Measurements from ENCODE around the gene ZSCAN5A.

ZSCAN5A gene

DNA sequence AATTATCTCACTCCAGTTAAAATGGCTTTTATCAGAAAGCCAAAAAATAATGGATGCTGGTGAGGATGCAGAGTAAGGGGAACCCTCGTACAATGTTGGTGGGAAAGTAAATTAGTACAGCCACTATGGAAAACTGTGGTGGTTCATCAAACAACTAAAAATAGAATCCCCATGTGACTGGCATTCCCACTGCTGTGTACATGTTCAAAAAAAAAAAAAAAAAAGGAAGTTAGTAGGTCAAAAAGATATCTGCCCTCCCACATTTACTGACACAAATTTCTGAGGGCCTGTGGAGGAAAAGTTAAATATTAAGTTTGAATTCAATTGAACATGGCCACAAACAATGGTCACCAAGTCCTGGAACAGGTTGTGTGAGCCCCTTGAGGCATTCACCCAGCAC lies 9.8 kb upstream of the ZSCAN5A start:
- in situ Hi-C loops (cut with HindIII; ENCODE audit: low sequenced_read_pairs) = no loop called here
- no peak overlapping the region for H3K4me3 ChIP-seq (ENCODE audit: low read depth, low read length)
- TF ChIP-seq, protein P1, sequence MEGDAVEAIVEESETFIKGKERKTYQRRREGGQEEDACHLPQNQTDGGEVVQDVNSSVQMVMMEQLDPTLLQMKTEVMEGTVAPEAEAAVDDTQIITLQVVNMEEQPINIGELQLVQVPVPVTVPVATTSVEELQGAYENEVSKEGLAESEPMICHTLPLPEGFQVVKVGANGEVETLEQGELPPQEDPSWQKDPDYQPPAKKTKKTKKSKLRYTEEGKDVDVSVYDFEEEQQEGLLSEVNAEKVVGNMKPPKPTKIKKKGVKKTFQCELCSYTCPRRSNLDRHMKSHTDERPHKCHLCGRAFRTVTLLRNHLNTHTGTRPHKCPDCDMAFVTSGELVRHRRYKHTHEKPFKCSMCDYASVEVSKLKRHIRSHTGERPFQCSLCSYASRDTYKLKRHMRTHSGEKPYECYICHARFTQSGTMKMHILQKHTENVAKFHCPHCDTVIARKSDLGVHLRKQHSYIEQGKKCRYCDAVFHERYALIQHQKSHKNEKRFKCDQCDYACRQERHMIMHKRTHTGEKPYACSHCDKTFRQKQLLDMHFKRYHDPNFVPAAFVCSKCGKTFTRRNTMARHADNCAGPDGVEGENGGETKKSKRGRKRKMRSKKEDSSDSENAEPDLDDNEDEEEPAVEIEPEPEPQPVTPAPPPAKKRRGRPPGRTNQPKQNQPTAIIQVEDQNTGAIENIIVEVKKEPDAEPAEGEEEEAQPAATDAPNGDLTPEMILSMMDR (IDR thresholded peaks at IDR 0.05; ENCODE audit: low read depth, low read length, missing control alignments) = no peak
- DNase-seq (ENCODE audit: low read depth) = no peak

DNA sequence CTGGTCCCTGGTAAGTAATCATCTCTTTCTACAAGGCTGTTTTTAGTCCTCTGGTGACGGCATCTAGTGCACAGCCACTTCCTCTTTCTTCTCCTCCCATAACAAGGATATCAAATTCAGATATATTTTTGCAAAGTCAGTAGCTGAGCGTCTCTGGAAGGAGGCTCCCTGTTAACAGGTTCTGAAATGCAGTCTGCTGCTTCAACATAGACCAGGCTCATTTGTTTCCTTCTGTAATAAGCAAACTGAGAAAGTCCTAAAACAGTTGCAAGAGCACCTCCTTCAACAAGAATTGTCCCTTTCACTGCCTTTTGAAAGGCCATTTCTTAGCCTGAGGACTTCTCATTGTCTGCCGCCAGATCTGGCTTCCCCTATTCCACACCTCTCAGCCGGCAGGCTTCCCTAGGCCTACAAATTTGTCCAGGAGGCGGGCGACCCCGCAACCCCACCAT lies 7.4 kb upstream of the ZSCAN5A start:
- DNase-seq (ENCODE audit: low read depth) = no peak
- H3K4me3 ChIP-seq (ENCODE audit: low read depth, low read length) = no peak overlapping the region
- in situ Hi-C loops (cut with HindIII; ENCODE audit: low sequenced_read_pairs) = no loop called here
- TF ChIP-seq, protein P1 (IDR thresholded peaks at IDR 0.05; ENCODE audit: low read depth, low read length, missing control alignments) = no peak

DNA sequence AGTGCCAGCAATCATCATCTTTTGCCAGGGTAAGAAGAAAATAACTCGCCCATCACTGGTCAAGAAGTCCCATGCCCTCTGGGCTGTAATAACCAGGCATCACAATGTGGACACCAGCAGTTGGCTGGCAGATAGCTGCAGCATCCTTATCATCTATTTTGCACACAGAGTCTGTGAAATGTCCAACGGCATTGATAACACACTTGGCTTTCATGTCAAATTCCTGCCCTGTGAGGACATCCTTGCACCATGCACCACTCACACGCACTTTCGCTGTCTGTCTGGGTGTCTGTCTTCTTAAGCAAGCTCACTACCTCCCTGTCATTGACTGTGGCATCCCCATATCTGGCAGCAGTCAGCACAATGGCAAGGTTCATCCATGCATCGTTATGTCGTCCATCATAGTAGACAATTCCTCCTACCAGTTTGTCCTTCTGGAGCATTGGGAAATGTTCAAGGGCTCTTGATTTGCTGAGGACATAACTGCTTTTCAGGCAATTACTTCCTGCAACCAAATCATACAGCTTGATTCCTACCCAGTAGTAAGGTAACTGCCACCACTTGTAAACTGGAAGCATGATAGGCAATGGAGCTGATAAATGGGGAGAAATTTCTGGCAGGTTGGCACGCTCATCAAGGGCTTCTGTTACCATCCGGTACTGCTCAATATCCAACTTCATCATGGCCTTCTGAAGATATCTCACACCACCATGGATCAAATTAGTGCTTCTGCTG lies 6.8 kb upstream of the ZSCAN5A start:
- DNase-seq (ENCODE audit: low read depth) = no peak
- TF ChIP-seq, protein P1 (IDR thresholded peaks at IDR 0.05; ENCODE audit: low read depth, low read length, missing control alignments) = no peak
- in situ Hi-C loops (cut with HindIII; ENCODE audit: low sequenced_read_pairs) = no loop called here
- H3K4me3 ChIP-seq (ENCODE audit: low read depth, low read length) = no peak overlapping the region

DNA sequence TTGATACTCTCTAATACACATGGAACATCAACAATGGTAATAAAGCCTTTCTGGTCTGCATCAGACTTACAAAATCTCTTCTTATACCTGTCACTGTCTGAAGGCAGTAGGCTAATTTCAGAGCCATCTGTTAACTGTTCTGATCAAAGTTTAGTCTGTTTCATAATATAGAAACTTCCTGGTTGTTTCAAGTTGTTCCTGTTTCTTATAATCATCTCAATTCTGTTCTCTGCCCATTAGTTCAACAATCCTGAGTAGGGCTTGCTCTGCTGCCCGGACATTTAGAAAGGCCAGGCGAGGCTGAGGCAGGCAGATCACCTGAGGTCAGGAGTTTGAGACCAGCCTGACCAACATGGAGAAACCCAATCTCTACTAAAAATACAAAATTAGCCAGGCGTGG lies 5.4 kb upstream of the ZSCAN5A start:
- DNase-seq (ENCODE audit: low read depth) = no peak
- in situ Hi-C loops (cut with HindIII; ENCODE audit: low sequenced_read_pairs) = no loop called here
- TF ChIP-seq, protein P1 (IDR thresholded peaks at IDR 0.05; ENCODE audit: low read depth, low read length, missing control alignments) = no peak
- no peak overlapping the region for H3K4me3 ChIP-seq (ENCODE audit: low read depth, low read length)

DNA sequence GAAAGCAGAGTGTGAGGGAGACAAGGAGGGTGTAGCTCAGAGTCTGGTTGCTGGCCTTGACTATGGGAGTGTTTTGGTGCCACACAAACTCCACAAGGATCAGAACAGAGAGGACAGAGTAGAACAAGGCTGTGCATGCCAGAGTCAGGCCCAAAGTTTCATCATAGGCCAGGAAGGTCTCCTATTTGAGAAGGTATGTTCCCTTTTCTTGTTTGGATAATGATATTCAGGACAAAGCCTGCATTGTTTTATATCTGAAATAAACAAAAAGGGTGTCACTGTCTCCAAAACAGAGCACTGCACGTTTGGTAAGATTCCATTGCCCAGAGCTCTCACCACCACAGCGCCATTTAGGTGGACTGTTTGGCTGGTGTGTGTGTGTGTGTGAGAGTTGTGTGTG lies 3.1 kb upstream of the ZSCAN5A start:
- DNase-seq (ENCODE audit: low read depth) = no peak
- TF ChIP-seq, protein P1 (IDR thresholded peaks at IDR 0.05; ENCODE audit: low read depth, low read length, missing control alignments) = no peak
- in situ Hi-C loops (cut with HindIII; ENCODE audit: low sequenced_read_pairs) = no loop called here
- H3K4me3 ChIP-seq (ENCODE audit: low read depth, low read length) = no peak overlapping the region

DNA sequence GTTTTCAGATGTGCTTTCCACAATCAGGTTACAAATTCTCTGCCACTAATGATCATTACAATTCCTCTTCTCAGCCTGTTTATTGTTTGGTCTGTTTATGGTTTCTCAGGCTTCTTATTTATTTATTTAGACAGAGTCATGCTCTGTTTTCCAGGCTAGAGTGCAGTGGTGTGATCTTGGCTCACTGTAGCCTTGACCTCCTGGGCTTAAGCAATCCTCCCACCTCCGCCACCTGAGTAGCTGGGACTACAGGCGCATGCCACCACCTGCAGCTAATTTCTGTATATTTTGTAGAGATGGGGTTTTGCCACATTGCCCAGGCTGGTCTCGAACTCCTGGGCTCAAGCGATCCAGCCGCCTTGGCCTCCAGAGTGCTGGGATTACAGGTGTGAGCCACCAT lies 2.1 kb upstream of the ZSCAN5A start:
- TF ChIP-seq, protein P1 (IDR thresholded peaks at IDR 0.05; ENCODE audit: low read depth, low read length, missing control alignments) = no peak
- DNase-seq (ENCODE audit: low read depth) = no peak
- H3K4me3 ChIP-seq (ENCODE audit: low read depth, low read length) = no peak overlapping the region
- in situ Hi-C loops (cut with HindIII; ENCODE audit: low sequenced_read_pairs) = no loop called here

All from astrocyte of the cerebellum (primary cell).